ENCODE data around the gene F12. TPM values are rescaled to one million over a fixed set of nuclear protein-coding genes. Genes with fewer than 3 reads are reported as not detected.

The F12 gene
- total and polyA plus RNA-seq, 2 donors (not counting 3 experiments of a cell fraction or from before 2014, with no cell fraction given): 1.00 to 1.4 TPM

- intact Hi-C loops (cut with micrococcal nuclease): no loop called here
- DNase-seq (ENCODE audit: low read depth, low spot score) (no peak), FAIRE-seq (no peak)
- Histone ChIP-seq H3K9me3 (replicated peaks; ENCODE audit: control insufficient read depth, insufficient read depth, low read length) (no peaks in the 10 kb centered on the region), H3K4me3 (replicated peaks in 1 of 3; ENCODE audit: insufficient read depth in 1 of 3, low read depth in 1 of 3, low read length in 3 of 3) (no peak overlapping the region), H3K9ac (replicated peaks; ENCODE audit: extremely low read depth, insufficient read depth, low read length) (no peak overlapping the region), H3K27me3 (ENCODE audit: control insufficient read depth in 2 of 2, insufficient read depth in 2 of 2, low read length in 2 of 2) (peaks cover 0 to 4% of the 10 kb centered on the region in 2 experiments), H3K4me1 (ENCODE audit: control insufficient read depth, extremely low read depth, insufficient read depth, low read length) (no peaks in the 10 kb centered on the region), H3K9me1 (replicated peaks; ENCODE audit: control insufficient read depth, extremely low read depth, insufficient read depth, low read length) (no peaks in the 10 kb centered on the region), H3K79me2 (ENCODE audit: control insufficient read depth, insufficient read depth, low read length) (no peaks in the 10 kb centered on the region), H3K27ac (ENCODE audit: insufficient read depth, low read depth, low read length) (no peak overlapping the region), H3K36me3 (ENCODE audit: control insufficient read depth in 2 of 2, extremely low read depth in 1 of 2, insufficient read depth in 2 of 2, low read length in 2 of 2) (no peaks in the 10 kb centered on the region), H3K4me2 (ENCODE audit: insufficient read depth, low read length) (no peak overlapping the region), H2AFZ (ENCODE audit: low read depth, low read length) (no peak overlapping the region), H4K20me1 (replicated peaks; ENCODE audit: control insufficient read depth, extremely low read depth, insufficient read depth, low read length) (no peaks in the 10 kb centered on the region)
- dilution Hi-C loops (cut with MboI; ENCODE audit: extremely low pct_ligation_motif_present, low sequenced_read_pairs): no loop called here
- no TSS peak for BruUV-seq (replicated peaks)
- ChIA-PET POLR2A (interaction anchor here (2.7 kb wide), 1 partner anchor 66 kb away, joined by 12 read pairs; no protein-coding TSS in a partner anchor), CTCF (interaction anchor here (1.1 to 5.7 kb wide), 9 partner anchors 10 to 275 kb away, joined by 4 to 246 read pairs (median 38); partner anchors contain the start of genes F12, PFN3 and PRR7)
- no peak for TF ChIP-seq EZH2 (IDR thresholded peaks at IDR 0.05; ENCODE audit: borderline replicate concordance, low read depth, low read length, severe bottlenecking)
- TF ChIP-seq GATA2 (IDR thresholded peaks at IDR 0.05; ENCODE audit: insufficient read depth, insufficient read length, low read depth, low read length): no peak
- TF ChIP-seq JUN (IDR thresholded peaks at IDR 0.05; ENCODE audit: borderline replicate concordance, insufficient read depth, insufficient read length, low read depth): no peak
- no peak for TF ChIP-seq POLR2A (IDR thresholded peaks at IDR 0.05; ENCODE audit: low read depth, low read length)
- no peak for TF ChIP-seq POLR2AphosphoS5 (IDR thresholded peaks at IDR 0.05; ENCODE audit: insufficient read depth, low read depth, low read length)
- no peak for TF ChIP-seq CTCF (IDR thresholded peaks at IDR 0.05; ENCODE audit: extremely low read depth in 1 of 2, insufficient read depth in 1 of 2, low read depth in 1 of 2, low read length in 2 of 2)
- TF ChIP-seq, protein P1, sequence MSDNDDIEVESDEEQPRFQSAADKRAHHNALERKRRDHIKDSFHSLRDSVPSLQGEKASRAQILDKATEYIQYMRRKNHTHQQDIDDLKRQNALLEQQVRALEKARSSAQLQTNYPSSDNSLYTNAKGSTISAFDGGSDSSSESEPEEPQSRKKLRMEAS (IDR thresholded peaks at IDR 0.05; ENCODE audit: insufficient read depth, insufficient read length): no peak
- TF ChIP-seq FOS (IDR thresholded peaks at IDR 0.05; ENCODE audit: borderline replicate concordance, insufficient read depth, low read length): no peak
These were observed 20.8 kb downstream of the F12 start for GRCh38 chr5:177388521-177389052.
